RWPE2 (cell line): ENCODE results near the gene TMPRSS2.
A peak's percentile ranks its signal among the peaks of the same experiment; 100 is the strongest.

Experiments used
- ATAC-seq: fragments of 200-7000 bp; cut with Tn5 transposase; 3 replicates; pipeline ENCODE4 v1.9.1; 2021; ENCODE audit warnings: low read depth
- DNase-seq: peaks from one replicate; pipeline ENCODE4 v3.0.0-alpha.2; 2020; ENCODE audit warnings: low spot score
- H3K27ac ChIP-seq: fragments of 450-650 bp; 2 replicates; pipeline ENCODE4 v1.5.1; 2017; ENCODE audit warnings: mild to moderate bottlenecking; ENCODE audit not compliant: poor library complexity, severe bottlenecking
- H3K27me3 ChIP-seq: fragments of 250-450 bp; sonication (Bioruptor Pico); 2 replicates; pipeline ENCODE4 v1.5.1; 2021; ENCODE audit warnings: mild to moderate bottlenecking, moderate library complexity; ENCODE audit not compliant: insufficient read depth, poor library complexity, severe bottlenecking
- H3K36me3 ChIP-seq: fragments of 250-450 bp; sonication (Bioruptor Pico); 2 replicates; pipeline ENCODE4 v1.5.1; 2020; ENCODE audit warnings: low read depth, mild to moderate bottlenecking, moderate library complexity
- H3K4me1 ChIP-seq: fragments of 250-450 bp; sonication (Bioruptor Pico); 2 replicates; pipeline ENCODE4 v1.5.1; 2021; ENCODE audit warnings: mild to moderate bottlenecking, moderate library complexity; ENCODE audit not compliant: insufficient read depth, poor library complexity, severe bottlenecking
- H3K4me3 ChIP-seq: fragments of 250-450 bp; sonication (Bioruptor Pico); 2 replicates; pipeline ENCODE4 v1.5.1; 2021; ENCODE audit warnings: mild to moderate bottlenecking, moderate library complexity; ENCODE audit not compliant: severe bottlenecking
- H3K9me3 ChIP-seq: fragments of 250-450 bp; sonication (Bioruptor Pico); 2 replicates; pipeline ENCODE4 v1.5.1; 2021; ENCODE audit warnings: mild to moderate bottlenecking, moderate library complexity; ENCODE audit not compliant: severe bottlenecking
- CTCF ChIP-seq: fragments of 450-650 bp; IDR thresholded peaks from one replicate; pipeline ENCODE4 v1.5.1; 2017; ENCODE audit warnings: mild to moderate bottlenecking, moderate library complexity; ENCODE audit not compliant: poor library complexity, severe bottlenecking

The TMPRSS2 gene

GRCh38 chr21:41458559-41458958 lies 49.4 kb downstream of the TMPRSS2 start:
- TF ChIP-seq CTCF: no peak
- no peak for ATAC-seq
- Histone ChIP-seq H3K9me3 (no peaks in the 10 kb centered on the region), H3K27me3 (no peaks in the 10 kb centered on the region), H3K27ac (no peak overlapping the region), H3K36me3 (no peaks in the 10 kb centered on the region), H3K4me1 (no peaks in the 10 kb centered on the region), H3K4me3 (no peak overlapping the region)
- DNase-seq: no peak

DNA sequence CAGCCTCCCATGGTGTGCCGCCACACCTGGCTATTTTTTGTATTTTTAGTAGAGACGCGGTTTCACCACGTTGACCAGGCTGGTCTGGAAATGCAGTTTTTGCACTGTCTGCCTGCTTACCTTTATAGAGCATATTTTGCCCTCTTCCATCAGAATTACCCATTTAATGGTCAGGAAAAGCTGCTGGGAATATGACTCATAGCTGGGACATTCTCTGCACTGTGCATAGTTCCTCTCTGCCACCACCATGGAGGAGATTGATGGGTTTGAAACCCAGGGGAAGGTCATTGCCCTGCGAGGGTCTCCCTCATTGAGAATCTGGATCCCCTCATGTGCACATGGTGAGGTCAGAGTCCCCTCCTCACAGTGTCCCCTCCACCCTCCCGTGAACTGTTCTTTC lies 49.8 kb downstream of the TMPRSS2 start:
- H3K4me3 ChIP-seq: no peak overlapping the region
- no peaks in the 10 kb centered on the region for H3K4me1 ChIP-seq
- no peak for ATAC-seq
- no peaks in the 10 kb centered on the region for H3K27me3 ChIP-seq
- H3K36me3 ChIP-seq: no peaks in the 10 kb centered on the region
- TF ChIP-seq CTCF: no peak
- H3K9me3 ChIP-seq: no peaks in the 10 kb centered on the region
- H3K27ac ChIP-seq: no peak overlapping the region
- DNase-seq: no peak

DNA sequence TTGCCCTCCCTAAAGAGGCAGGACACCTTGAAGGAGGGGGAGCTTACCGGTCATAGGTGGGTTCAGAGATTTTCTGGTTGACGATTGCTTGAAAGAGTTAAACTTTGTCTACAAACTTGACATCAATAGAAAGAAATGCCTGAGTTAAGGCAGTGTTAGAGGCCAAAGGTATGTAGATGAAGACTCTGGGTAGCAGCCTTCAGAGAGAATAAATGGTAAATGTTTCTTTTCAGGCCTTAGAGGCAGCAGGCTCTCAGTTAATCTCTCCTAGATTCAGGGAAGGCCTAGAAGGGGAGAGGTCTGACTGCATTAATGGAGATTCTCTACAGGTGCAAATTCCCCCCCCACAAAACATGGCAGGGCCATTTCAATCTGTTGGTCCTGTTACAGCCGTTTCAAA lies 54.2 kb downstream of the TMPRSS2 start:
- Histone ChIP-seq H3K9me3 (no peaks in the 10 kb centered on the region), H3K27ac (no peak overlapping the region), H3K36me3 (no peaks in the 10 kb centered on the region), H3K27me3 (no peaks in the 10 kb centered on the region), H3K4me3 (no peak overlapping the region), H3K4me1 (no peaks in the 10 kb centered on the region)
- no peak for TF ChIP-seq CTCF
- no peak for DNase-seq
- no peak for ATAC-seq

DNA sequence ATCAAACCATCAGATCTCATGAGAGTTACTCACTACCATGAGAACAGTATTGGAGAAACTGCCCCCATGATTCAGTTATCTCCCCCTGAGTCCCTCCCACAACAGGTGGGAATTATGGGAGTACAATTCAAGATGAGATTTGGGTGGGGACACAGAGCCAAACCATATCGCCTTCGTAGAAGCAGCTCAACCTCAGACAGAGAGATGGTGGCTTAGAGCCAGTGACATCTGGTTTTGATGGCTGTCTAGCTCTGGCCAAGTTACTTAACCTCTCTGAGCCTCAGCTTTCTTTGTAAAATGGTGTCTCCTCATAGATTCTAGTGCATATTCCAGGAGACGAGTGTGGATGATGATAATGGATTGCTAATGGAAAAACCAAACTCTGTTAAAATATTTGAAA lies 54.8 kb downstream of the TMPRSS2 start:
- no peak overlapping the region for H3K27ac ChIP-seq
- H3K36me3 ChIP-seq: no peaks in the 10 kb centered on the region
- no peak overlapping the region for H3K4me3 ChIP-seq
- no peaks in the 10 kb centered on the region for H3K9me3 ChIP-seq
- DNase-seq: no peak
- no peaks in the 10 kb centered on the region for H3K4me1 ChIP-seq
- no peaks in the 10 kb centered on the region for H3K27me3 ChIP-seq
- no peak for ATAC-seq
- no peak for TF ChIP-seq CTCF

DNA sequence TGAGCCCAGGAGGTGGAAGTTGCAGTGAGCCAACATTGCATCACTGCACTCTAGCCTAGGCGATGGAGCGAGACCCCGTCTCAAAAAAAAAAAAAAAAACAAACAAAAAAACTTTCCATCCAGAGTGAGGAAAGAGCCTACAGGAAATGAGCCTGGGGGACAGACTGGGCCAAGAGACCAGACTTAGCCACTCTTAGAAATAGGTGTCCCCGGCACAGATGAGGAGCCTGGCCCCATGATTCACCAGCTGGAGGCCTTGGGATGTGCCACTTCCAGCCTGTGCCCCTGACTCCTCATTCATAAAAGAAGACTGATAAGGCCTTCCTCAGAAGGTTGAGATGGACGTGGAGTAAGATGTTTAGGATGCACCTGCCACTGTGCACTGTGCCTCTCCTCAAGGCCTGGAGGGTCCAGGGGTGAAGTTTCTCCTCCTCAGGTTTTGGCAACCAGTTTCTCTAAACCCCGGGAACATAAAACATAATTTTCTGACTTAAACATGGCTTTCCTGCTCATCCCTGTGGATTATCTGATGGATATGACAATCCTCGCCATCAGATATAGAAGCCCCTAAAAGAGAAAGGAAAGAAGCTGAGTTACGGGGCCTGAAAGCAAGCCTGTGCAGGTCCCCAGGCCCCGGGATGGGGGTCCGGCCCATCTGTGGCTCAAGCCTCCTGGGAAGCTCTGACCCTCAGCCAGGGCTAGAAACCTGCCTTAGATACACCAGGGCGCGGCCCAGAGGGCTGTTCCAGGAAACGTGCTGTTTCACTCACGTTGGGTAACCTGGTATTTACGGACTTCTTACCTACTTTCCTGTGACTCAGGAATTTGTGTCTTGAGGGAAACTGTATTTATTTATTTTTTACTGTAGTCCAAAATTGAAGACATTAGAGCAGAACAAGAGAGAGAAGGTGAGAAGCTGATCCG lies 55.9 kb downstream of the TMPRSS2 start:
- Histone ChIP-seq H3K27ac (no peak overlapping the region), H3K36me3 (no peaks in the 10 kb centered on the region), H3K4me3 (no peak overlapping the region), H3K27me3 (no peaks in the 10 kb centered on the region), H3K4me1 (no peaks in the 10 kb centered on the region), H3K9me3 (no peaks in the 10 kb centered on the region)
- TF ChIP-seq CTCF: no peak
- ATAC-seq: peak; percentile 35; the same call in 1 of the 3 replicates
- DNase-seq: no peak
